ENCODE measurements around the gene AADACL3. TPM values are rescaled to one million over a fixed set of nuclear protein-coding genes. Genes with fewer than 3 reads are reported as not detected.

AADACL3 gene
- total and polyA plus RNA-seq, 2 of the 13 experiments (the other 11 are each of a cell fraction or from before 2014, with no cell fraction given): not detected

GRCh38 chr1:12666141-12666735 lies 49.7 kb upstream of the AADACL3 start:
- intact Hi-C loops (cut with micrococcal nuclease; ENCODE audit: unreplicated experiment): no loop called here
- ATAC-seq (no peak), FAIRE-seq (no peak), DNase-seq (ENCODE audit: low spot score) (no peak)
- in situ Hi-C loops (cut with HindIII; ENCODE audit: extremely low pct_ligation_motif_present, low pct_unique_long_range_greater_than_20kb): loop anchor here (25.0 kb wide), 1 partner anchor 554 kb away; no protein-coding TSS in a partner anchor
- no TSS peak for BruUV-seq (replicated peaks)
- H3K79me2 ChIP-seq (ENCODE audit: insufficient read depth, low read length): no peaks in the 10 kb centered on the region
- H3K9ac ChIP-seq (ENCODE audit: insufficient read depth, low read depth, low read length): no peak overlapping the region
- no peak overlapping the region for H2AFZ ChIP-seq (ENCODE audit: low read length)
- POLR2A ChIA-PET: no interaction called here
- H4K20me1 ChIP-seq (ENCODE audit: insufficient read depth, low read length): no peaks in the 10 kb centered on the region
- no peak overlapping the region for H3K4me3 ChIP-seq (replicated peaks in 1 of 3; ENCODE audit: insufficient read depth in 1 of 3, low read depth in 2 of 3, low read length in 3 of 3)
- no peaks in the 10 kb centered on the region for H3K36me3 ChIP-seq (replicated peaks in 1 of 2; ENCODE audit: control insufficient read depth in 1 of 2, insufficient read depth in 2 of 2, low read length in 2 of 2)
- no peak overlapping the region for H3K4me2 ChIP-seq (ENCODE audit: low read depth, low read length)
- 67% methylated on average over 15 of the region's 15 CpGs for WGBS (ENCODE audit: low lambda C conversion rate)
- no peak overlapping the region for H3K27ac ChIP-seq (ENCODE audit: extremely low read length, insufficient read depth, low read length)
- CTCF ChIA-PET (ENCODE audit: low intra/inter-chr PET ratio, low total read pairs): no interaction called here
- H3K9me3 ChIP-seq (ENCODE audit: low read length): peaks cover 10% of the 10 kb centered on the region; the same call in 1 of the 2 replicates
- no peaks in the 10 kb centered on the region for H3K4me1 ChIP-seq (ENCODE audit: insufficient read depth, low read length)
- H3K27me3 ChIP-seq (ENCODE audit: control insufficient read depth in 1 of 2, insufficient read depth in 2 of 2, low read length in 2 of 2): peaks cover 2 to 5% of the 10 kb centered on the region in 2 experiments; a peak in 3 of 5 replicates
- TF ChIP-seq ZNF761 (CRISPR knock-in tag; conservative IDR thresholded peaks at IDR 0.05) (no peak), HOXD1 (CRISPR knock-in tag; IDR thresholded peaks at IDR 0.05) (no peak), ZNF383 (CRISPR knock-in tag; IDR thresholded peaks at IDR 0.05; ENCODE audit: borderline replicate concordance) (no peak), ZNF790 (CRISPR knock-in tag; IDR thresholded peaks at IDR 0.05; ENCODE audit: borderline replicate concordance) (no peak), CREB1 (IDR thresholded peaks at IDR 0.05) (peak; percentile 47), CREB1 (CRISPR knock-in tag; IDR thresholded peaks at IDR 0.05) (no peak), ZNF484 (CRISPR knock-in tag; IDR thresholded peaks at IDR 0.05; ENCODE audit: borderline replicate concordance, low read depth) (no peak), TMF1 (CRISPR knock-in tag; IDR thresholded peaks at IDR 0.05; ENCODE audit: low read depth) (no peak), PHF20 (CRISPR knock-in tag; IDR thresholded peaks at IDR 0.05) (no peak), ATF7 (IDR thresholded peaks at IDR 0.05) (peak; percentile 86), ATF7 (CRISPR knock-in tag; IDR thresholded peaks at IDR 0.05) (no peak), ZNF263 (CRISPR knock-in tag; IDR thresholded peaks at IDR 0.05) (no peak)
- TF ChIP-seq, protein P1, sequence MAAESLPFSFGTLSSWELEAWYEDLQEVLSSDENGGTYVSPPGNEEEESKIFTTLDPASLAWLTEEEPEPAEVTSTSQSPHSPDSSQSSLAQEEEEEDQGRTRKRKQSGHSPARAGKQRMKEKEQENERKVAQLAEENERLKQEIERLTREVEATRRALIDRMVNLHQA (CRISPR knock-in tag; IDR thresholded peaks at IDR 0.05): no peak

Measured in HepG2 (cell line).